AG09309 (cell line): ENCODE measurements around the gene OR9A2.

ENCODE experiments used
- DNase-seq: peaks from one replicate; pipeline ENCODE4 v3.0.0-alpha.2; 2010; ENCODE audit warnings: low read depth
- H3K4me3 ChIP-seq: 2 replicates; pipeline ENCODE4 v1.5.1; 2011; ENCODE audit warnings: mild to moderate bottlenecking, low read depth, low read length, moderate library complexity; ENCODE audit not compliant: control insufficient read depth
- CTCF ChIP-seq: IDR thresholded peaks from 2 replicates; pipeline ENCODE4 v1.5.1; 2011; ENCODE audit warnings: mild to moderate bottlenecking, low read depth, low read length, inconsistent platforms; ENCODE audit not compliant: insufficient read depth, control insufficient read depth; ENCODE audit errors: missing control alignments

Gene OR9A2

GRCh38 chr7:143043391-143043790 is 16.5 kb upstream of the OR9A2 start:
- TF ChIP-seq CTCF = no peak
- H3K4me3 ChIP-seq = no peak overlapping the region
- DNase-seq = no peak

- TF ChIP-seq CTCF = no peak
- no peak for DNase-seq
- no peak overlapping the region for H3K4me3 ChIP-seq
Measured at GRCh38 chr7:143042790-143043271, 15.9 kb upstream of the OR9A2 start.

- no peak for DNase-seq
- no peak for TF ChIP-seq CTCF
Measured at GRCh38 chr7:143042159-143042789, 15.3 kb upstream of the OR9A2 start.

GRCh38 chr7:143041346-143041745 is 14.4 kb upstream of the OR9A2 start:
- H3K4me3 ChIP-seq = no peak overlapping the region
- DNase-seq = no peak
- no peak for TF ChIP-seq CTCF

More at GRCh38 chr7:143042159-143042789, 15.3 kb upstream of the OR9A2 start:
- no peak overlapping the region for H3K4me3 ChIP-seq

GRCh38 chr7:143040209-143040715 is 13.3 kb upstream of the OR9A2 start:
- peak; percentile 46 for DNase-seq
- no peak overlapping the region for H3K4me3 ChIP-seq
- no peak for TF ChIP-seq CTCF

GRCh38 chr7:143038635-143039034 is 11.7 kb upstream of the OR9A2 start:
- TF ChIP-seq CTCF = no peak
- H3K4me3 ChIP-seq = no peak overlapping the region
- no peak for DNase-seq
